GOT3 (cell line): Measurements from ENCODE around the gene MRPL55.
"Not testable (repeated sequence)": the region's sequence is repeated elsewhere in the genome, so short reads cannot be mapped to it uniquely, and the experiment has no call there.

Source experiments
- DNase-seq: peaks from one replicate; lab custom pipeline; 2025; ENCODE audit warnings: mixed read lengths; lab: John Stamatoyannopoulos, UW

The MRPL55 gene

DNA sequence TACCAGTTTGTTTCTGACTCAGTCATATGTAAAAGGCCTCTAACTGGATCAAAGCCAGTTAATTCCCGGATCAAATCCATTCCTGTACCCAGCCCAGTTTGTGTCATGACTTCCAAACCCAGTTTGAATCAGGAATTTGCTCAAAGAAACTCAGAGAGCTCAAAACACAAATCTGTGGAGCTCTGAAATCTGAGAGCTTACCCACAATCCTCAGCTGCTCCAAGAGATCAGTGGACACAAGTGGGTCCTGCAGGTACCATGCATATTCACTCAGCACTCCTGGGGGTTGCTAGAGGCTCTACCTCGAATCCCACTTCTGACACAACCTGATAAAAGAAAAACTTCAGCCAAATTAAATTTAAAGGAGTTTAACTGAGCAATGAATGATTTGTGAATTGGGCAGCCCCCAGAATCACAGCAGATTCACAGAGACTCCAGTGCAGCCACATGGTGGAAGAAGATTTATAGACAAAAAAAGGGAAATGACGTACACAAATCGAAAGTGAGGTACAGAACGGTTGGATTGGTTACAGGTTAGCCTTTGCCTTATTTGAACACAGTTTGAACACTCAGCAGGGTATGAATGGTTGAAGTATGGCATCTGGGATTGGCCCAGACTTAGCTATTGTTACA is 11.9 kb upstream of the MRPL55 start:
- DNase-seq, result no peak

DNA sequence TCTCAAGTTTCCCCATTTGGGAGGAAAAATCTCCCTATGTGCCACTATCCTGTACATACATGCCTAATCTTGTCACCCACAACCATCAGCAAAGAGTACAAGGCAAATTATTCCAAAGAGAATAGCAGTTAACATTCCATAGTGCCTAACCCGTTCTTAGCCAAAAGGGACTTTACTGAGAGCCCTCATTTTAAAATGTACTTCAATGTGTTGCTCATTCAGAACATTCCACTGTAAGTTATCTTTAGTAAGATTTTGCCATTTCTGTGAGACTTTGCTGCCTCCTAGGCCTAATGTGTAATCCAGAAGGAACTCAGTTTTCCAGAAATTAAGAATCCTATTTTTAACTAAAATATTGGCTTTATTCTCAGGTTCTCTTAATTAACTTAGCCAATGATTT is 11.3 kb upstream of the MRPL55 start:
- no peak for DNase-seq

DNA sequence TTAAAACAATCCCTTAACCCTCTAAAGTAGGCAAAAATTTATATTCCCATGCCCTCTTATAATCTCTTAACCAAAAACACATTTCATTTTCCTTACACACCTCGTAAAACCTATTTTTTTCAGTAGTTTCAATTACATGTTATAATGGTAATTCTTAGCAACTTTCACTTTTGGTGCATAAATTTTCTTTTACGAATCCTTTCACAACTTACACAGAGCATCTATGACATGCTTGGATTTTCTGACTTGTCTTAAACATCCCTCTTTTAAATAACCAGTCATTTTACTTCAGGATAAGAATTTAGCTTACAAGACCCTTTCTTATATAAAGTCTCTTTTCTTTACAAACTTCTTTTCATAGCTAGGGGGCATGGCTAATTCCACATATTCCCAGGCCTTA is 8.9 kb upstream of the MRPL55 start:
- DNase-seq, result no peak

DNA sequence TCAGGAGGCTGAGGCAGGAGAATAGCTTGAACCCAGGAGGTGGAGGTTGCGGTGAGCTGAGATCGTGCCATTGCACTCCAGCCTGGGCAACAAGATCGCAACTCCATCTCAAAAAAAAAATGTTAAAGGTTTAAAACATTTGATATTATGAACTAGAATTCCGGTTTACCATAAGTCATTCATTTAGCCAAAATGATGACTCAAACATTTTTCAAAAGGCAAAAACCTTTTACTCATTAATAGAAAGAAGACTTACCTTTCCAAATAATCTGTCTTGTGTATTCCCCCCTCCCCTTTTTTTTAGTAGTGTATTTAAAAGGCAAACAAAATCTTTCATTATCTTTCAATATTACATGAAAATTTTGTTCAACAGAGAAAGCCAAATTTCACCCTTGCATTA is 8.2 kb upstream of the MRPL55 start:
- DNase-seq, result no peak

DNA sequence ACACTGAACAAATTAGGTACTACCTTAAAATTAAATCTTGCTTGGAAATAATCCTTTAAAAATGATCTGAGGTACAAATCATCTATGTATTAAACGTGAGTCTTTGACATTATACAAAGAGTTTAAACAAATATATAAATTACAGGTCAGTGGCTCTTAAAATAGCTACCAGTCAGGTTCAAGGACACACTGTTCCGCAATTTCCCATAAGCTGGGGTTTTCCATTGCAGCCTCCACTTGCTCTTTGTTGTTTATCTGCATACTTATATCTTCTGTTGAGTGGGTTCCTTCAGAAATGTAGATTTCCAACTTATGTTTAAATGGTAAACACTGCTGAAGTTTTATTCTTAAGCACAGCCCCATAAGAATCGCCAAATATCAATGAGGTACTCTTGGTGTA is 5.7 kb upstream of the MRPL55 start:
- DNase-seq, result no peak

DNA sequence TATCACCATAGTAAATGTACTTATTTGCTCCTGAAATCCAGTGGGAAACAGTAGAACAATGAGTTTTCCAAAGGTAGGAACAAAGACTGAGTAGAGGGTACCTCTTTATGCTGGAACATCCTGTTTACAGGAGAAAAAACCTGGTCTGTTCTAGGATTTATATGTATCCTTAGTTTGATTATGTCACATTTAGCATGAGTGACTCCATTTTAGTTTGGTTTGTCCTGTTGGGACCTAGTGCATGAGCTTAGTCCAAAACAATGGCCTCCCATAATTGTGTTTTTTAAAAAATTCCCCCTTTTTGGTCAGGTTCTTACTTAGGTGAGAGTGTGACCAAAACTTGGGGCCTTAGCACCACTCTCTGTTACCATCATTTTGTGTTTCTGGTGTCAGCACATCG is 3.5 kb upstream of the MRPL55 start:
- no peak for DNase-seq

DNA sequence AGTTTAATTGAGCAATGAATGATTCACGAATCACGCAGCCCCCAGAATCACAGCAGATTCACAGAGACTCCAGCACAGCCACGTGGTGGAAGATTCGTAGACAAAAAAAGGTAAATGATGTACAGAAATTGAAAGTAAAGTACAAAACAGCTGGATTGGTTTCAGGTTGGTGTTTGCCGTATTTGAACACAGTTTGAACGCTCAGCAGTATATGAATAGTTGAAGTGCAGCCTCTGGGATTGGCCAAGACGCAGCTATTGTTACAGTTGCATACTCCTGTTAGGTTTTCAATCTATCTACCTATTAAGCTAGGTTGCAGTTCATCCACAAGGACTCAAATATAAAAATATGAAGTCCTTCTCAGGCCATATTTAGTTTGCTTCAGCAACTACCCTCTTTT is 3.1 kb upstream of the MRPL55 start:
- DNase-seq, result no peak

DNA sequence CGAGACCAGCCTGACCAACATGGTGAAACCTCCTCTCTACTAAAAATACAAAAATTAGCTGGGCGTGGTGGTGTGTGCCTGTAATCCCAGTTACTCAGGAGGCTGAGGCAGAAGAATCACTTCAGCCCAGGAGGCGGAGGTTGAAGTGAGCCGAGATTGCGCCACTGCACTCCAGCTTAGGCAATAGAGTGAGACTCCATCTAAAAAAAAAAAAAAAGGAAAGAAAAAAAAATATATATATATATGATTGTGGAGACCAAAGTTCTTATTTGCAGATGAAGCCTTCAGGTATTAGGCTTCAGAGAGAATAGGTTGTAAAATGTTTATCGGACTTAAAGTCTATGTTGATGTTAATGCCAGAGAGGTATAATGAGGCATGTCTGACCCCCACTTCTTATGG is 2.2 kb upstream of the MRPL55 start:
- DNase-seq, result not testable (repeated sequence)

DNA sequence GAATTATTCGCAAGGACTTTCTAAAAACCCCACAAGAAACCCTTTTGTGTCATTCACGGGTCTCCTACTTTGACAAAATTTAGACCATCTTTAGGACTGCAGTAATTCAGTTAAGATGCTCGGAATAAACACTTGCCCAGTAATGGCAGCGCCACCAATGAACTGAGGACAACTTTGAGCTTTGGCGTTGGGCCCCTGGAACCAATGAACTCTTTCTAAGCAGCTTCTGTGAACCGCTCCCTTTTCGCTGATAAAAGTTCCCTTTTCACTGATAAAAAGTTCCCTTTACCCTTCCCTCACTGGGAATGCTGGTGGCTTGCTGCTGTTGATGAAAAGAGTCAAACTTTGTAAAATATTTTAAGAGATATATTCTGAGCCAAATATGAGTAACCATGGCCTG is 1.5 kb upstream of the MRPL55 start:
- DNase-seq, result no peak

DNA sequence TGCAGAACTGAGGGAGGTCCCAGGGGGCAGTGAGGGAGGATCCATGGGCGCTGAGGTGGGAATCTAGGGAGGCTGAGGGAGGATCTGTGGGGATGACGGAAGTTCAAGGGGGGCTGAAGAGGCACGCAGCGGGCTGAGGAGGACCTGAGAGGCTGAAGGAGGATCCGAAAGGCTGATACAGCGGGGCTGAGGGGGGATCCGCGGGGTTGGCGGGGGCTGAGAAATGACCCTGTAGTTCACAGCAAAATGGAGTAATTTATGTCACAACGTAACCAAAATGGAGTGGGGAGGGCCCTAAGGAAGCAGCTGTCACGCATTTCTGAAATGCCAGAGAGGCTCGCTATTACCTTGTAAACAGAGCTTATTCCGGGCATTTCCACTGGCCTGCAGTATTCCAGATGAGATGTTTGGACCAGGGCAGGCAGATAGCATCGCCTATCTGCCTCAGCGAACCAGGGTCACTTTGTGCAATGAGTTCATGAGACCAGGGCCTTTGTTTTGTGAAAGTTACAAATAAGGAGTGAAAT is 926 bp upstream of the MRPL55 start:
- no peak for DNase-seq

DNA sequence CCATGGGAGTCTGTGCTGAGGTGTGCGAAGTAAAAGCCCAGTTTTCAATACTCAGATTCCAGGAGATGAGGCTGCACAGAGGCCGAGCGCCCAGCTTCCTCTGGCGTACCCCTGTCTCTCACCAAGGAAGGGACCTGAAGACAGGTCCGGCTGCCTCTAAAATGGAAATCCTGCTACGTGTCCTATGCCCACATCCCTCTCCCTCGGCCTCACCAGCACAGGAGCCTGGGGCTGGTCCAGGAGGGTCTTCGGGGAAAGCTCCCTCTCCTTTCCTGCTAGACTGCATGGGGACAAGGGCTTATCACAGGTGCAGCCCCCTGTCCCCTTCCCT is 392 bp downstream of the MRPL55 start:
- DNase-seq, result no peak

DNA sequence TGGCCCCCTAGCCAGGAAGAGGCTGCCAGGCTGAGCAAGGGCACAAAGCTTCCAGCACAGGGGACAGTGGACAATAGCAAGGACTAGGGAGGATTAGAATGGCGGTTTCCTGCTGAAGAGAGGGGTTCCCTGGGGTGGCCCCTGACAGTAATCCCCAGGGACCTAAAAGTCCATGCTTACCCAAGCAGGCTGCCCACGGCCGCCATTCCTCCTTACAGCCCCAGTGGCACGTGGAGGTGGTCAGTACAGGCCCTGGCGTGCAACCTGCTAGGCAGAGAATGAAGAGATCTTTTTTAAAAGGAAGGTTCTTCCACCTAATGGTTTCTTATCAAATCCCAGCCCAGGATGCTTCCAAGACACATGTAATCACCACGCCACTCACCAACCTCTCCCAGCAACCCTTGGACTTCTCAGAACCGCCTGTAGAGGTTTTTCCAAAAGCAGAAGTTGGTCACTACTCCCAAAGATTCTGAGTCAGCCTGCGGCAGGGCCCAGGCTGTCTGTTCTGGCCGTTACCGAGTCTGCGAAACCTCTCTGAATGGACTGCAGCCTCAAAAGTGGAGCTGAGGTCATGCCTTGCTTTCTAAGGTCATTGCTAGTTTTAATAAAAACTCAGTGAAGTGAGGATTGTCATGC is 926 bp downstream of the MRPL55 start:
- no peak for DNase-seq

DNA sequence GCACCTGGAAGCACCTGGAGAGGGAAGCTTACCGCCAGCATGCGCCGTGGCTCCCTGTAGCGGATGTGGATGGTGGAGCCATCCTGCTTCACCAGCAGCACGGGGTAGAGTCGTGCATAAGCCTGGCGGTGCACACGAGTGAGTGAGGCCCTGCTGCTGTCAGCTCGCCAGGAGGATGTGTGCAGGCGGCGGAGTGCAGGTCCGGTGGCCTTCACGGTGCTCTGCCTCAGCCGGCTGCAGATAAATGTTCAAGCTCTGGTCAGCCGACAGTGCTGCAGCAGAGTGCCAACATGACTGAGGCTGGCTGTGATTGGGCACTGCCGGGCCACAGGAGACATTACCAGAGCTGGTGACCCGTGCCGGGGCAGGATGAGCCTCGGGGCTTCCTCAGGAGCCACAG is 1.5 kb downstream of the MRPL55 start:
- no peak for DNase-seq

DNA sequence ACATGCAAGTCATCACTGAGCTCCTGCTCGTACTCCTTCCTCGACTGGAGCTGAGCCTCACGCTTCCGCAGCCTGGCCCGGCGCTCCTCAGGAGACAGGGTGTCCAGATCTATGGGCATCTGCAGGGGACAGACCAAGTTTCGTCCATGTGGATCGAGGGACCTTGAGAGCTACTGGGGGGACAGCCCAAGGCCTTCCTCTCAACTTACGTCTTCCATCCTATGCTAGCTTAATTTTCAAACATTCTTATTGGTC is 2.4 kb downstream of the MRPL55 start:
- DNase-seq, result no peak

DNA sequence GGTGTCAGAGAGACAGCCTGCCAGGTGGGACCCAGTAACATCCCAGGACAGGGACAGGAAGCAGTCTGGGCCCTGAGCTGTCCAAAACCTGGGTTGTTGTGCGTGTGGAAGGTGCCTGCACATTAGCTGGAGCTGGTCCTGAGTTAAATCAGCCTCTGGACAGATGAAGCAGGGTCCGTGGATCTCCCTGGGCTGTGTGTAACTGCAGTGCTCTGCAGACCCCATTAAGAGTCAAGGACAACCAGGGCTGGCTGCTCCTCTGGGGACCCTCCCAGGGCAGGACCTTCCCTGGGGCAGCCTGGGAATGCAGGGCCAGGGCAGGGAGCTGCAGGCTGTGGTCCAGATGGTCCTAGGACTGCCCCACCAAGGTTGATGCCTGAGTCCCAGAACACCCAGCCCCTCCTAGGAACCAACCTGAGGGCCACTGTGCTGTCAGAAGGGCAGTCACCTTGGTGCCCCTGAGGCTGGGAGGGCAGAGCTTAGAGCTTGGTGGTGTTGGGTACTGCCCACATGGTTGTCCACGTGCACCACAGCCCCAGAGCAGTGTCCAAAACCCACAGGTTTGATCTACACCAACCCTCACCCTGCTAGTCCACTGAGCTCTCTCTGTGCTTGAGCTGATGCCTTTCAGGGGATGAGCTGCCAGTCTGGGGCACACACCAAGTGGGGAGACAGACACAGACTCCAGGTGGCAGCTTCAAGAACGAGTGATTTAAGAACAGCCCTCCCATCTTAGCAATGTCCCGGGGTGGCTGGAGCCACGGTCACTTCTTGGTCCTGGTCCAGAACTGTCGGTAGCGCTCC is 2.9 kb downstream of the MRPL55 start:
- no peak for DNase-seq

DNA sequence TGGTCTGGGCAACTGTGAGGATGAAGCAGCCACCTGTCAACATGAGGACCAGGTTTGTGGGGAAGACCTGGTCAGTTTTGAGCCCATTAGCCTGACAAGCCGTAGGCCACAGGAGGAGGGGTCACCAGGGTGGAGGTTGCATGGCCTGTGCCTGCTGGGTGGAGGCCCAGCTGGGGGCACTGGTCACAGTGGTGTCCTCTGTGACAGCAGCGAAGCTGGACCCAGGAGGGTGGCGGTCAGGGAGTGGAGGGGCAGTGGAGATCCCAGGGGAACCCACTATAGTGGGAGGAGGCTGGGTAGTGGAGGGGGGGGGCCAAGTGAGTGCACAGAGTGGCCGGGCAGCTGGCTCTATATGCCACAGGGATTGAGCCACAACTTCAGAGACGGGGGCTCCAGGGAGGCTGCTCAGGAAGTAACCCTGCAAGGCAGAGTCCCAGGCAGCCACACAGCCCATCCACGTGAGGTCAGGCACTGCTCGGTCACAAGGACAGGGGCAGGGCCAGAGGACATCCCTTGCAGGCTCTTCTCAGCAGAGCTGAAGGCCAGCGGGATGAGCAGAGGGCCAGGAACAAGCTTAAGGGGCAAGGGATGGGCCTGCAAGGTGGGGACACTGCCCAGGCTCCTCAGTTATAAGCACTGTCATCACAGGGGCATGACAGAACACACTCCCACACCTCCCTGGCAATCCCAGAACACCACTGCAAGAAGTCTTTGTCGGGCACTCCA is 3.7 kb downstream of the MRPL55 start:
- no peak for DNase-seq

DNA sequence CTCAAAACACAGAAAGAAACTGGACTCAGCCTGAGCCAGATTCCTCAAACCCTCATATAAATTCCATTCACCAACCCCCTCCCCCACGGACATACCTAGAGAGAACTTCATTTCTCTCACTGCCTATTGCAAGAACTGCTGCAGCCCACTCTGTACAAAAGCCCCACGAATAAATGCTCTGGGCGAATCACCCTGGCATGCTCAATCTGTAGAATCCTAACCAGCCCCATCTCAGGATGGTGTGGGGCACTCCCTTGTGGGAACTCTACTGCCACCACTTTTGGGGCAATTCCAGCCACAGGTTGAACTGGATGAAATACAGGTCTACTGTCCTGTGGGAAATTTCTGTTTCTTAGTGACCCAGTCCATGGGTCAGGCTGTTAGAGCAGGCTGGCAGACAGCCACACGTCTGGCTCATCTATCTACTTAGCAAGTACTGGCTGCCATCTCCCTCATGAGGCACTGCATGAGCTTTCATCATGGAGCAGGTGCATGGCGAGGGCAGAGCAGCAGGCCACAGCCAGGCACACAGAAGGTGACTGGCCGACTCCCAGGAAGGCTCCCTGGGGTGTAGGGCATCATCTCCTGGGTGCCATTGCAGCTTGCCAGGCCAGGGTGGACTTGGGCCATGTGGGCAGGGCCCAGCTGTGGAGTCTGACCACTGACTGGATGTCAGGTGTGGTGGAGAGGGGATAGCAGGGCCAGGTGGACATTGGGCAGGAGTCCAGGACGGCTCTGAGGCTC is 4.4 kb downstream of the MRPL55 start:
- DNase-seq, result no peak

DNA sequence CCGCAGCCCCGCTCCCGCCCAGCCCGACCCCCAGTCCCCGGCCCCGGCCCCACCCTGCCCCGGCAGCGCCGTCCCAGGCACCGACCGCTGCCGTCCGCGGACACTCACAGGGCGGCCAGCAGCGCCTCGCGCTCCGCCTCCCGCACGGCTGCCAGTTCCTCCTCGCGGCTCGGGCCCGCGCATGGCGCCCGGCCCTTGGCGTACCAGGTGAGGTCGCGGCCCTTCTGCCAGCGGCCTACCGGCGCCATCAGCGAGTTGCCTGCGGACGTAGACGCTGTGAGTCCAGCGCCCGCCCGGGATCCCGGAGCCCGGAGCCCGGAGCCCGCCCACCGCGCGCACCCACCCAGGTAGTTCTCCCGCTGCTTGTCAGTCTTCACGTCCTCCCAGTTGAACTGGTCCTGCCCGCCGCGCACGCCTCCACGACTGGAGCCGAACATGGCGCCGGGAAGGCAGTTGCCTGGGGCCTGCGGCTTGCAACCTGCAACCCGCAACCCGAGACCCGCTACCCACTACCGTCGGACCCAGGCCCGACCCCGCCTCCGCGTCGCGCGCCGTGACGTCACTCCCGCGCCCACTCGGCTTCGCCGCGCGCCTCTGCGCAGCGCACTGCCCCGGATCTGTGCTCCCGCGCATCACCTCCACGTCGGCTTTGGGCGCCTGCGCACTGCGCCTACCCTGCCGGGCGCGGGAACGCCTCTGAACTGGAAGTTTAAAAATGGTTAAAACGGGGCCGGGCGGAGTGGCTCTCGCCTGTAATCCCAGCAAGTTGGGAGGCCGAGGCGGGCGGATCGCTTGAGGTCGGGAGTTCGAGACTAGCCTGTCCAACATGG is 6.1 kb downstream of the MRPL55 start, which contains the start of gene C1orf35:
Gene C1orf35, minus strand, starts transcription at position 535 of the 830 bp plus-strand sequence. Its CDS starts 98 bp downstream, at position 437.
- peak; percentile 95 for DNase-seq

DNA sequence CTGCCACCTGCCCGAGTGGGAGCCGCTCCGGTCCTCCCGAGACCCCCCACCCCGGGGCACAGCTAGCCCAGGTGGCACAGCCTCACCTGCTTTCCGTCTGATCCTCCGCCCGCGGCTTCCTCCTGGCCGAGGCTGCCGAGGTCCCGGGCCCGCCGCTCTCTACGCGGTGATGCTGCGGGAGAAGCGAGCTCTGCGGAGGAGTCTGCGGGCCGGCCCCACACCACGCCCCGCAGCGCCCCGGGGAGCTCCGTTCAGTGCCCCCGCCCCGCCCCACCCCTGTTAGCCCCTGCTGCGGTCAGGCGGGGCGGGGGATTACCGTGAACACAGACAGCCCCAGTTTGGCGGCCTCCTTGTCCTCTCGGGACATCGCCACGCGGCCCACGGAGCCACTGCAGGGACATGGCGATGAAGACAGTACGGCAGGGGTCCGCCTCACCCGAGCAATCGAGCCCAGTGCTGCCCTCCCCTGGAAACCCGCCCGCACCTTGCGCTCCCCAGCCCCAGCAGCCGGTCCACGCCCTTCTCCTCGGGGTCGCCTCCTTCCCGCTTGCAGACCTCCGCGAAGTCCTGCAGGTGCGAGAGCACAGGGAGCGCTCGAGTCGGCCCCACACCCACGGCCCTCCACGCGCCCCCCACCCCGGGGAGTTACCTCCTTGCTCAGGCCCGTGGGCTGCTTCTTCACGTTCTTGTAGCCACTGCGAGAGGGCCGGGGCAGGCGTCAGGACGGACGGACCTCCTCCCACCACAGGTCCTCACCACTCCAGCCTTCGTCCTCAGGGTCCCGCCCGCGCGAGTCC is 6.9 kb downstream of the MRPL55 start:
- DNase-seq, result no peak

DNA sequence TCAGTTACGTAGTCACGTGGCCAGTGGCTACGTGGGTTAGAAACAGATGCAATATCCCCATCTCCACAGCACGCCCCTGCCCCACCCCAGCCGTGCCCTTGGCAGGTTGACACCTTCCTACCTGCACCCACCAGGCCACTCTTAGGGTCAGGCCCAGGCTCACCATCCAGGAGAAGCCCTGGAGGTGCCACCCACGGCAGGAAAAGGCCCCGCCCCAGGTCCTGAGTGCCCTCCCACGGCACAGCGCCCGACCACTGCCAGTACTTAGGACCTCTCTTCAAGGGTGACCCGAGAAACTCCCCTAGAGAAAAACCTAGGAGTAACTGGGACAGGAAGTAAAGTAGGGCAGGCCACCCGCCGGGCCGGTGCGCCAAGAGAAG is 7.5 kb downstream of the MRPL55 start:
- no peak for DNase-seq
